Neural cell (in vitro differentiated cells): ENCODE data around the gene EPAS1.

Source experiments
- CTCF ChIP-seq: fragments of 450-650 bp; IDR thresholded peaks from 2 replicates; pipeline ENCODE4 v1.5.1; 2014; ENCODE audit warnings: antibody characterized with exemption, mild to moderate bottlenecking, moderate library complexity; ENCODE audit not compliant: poor library complexity, severe bottlenecking
- EP300 ChIP-seq: fragments of 450-650 bp; conservative IDR thresholded peaks from 2 replicates; pipeline ENCODE4 v1.6.1; 2014; ENCODE audit warnings: antibody characterized with exemption, mild to moderate bottlenecking, moderate library complexity; ENCODE audit not compliant: poor library complexity, severe bottlenecking
- EZH2 ChIP-seq: fragments of 200-600, 300-800 bp; shearing (Covaris generic), sonication (generic); IDR thresholded peaks from 2 replicates; pipeline ENCODE4 v1.6.1; 2014; ENCODE audit warnings: antibody characterized with exemption, low read length, borderline replicate concordance, mild to moderate bottlenecking; ENCODE audit not compliant: insufficient read depth, poor library complexity, severe bottlenecking
- POLR2AphosphoS5 ChIP-seq: IDR thresholded peaks from 2 replicates; pipeline ENCODE4 v1.6.1; 2012
- REST ChIP-seq: IDR thresholded peaks from 2 replicates; pipeline ENCODE4 v1.6.1; 2012; ENCODE audit warnings: borderline replicate concordance
- TAF1 ChIP-seq: IDR thresholded peaks from 2 replicates; pipeline ENCODE4 v1.6.1; 2012; ENCODE audit warnings: low read depth

GRCh38 chr2:46409756-46410155 lies 112.5 kb downstream of the EPAS1 start:
- TF ChIP-seq CTCF (no peak), EP300 (no peak), POLR2AphosphoS5 (no peak), EZH2 (no peak), TAF1 (no peak), REST (no peak)
